ENCODE measurements around the gene PARD6B.
"Not testable (repeated sequence)": the region's sequence is repeated elsewhere in the genome, so short reads cannot be mapped to it uniquely, and the experiment has no call there.

The PARD6B gene

GRCh38 chr20:50703651-50704438, 27.5 kb upstream of the PARD6B start:
- DNase-seq: not testable (repeated sequence)

GRCh38 chr20:50704514-50704913, 26.9 kb upstream of the PARD6B start:
- no peak for DNase-seq

- DNase-seq: peak; percentile 42
Measured at GRCh38 chr20:50704971-50705370, 26.4 kb upstream of the PARD6B start.

- DNase-seq: peak; percentile 86
Measured at GRCh38 chr20:50708845-50709635, 22.3 kb upstream of the PARD6B start.

GRCh38 chr20:50709636-50709973, 21.8 kb upstream of the PARD6B start:
- no peak for DNase-seq

GRCh38 chr20:50710492-50711063, 20.8 kb upstream of the PARD6B start:
- no peak for DNase-seq

- DNase-seq: no peak
Measured at GRCh38 chr20:50711113-50711825, 20.1 kb upstream of the PARD6B start.

- DNase-seq: no peak
Measured at GRCh38 chr20:50712771-50713656, 18.4 kb upstream of the PARD6B start.

- no peak for DNase-seq
Measured at GRCh38 chr20:50713657-50714101, 17.7 kb upstream of the PARD6B start.

GRCh38 chr20:50714426-50714825, 17.0 kb upstream of the PARD6B start:
- DNase-seq: not testable (repeated sequence)

GRCh38 chr20:50715694-50716093, 15.7 kb upstream of the PARD6B start:
- DNase-seq: no peak

GRCh38 chr20:50716518-50716917, 14.9 kb upstream of the PARD6B start:
- DNase-seq: no peak

- no peak for DNase-seq
Measured at GRCh38 chr20:50717312-50717711, 14.1 kb upstream of the PARD6B start.

GRCh38 chr20:50717974-50718761, 13.2 kb upstream of the PARD6B start:
- DNase-seq: no peak

GRCh38 chr20:50719328-50719727, 12.1 kb upstream of the PARD6B start:
- no peak for DNase-seq

GRCh38 chr20:50720026-50720425, 11.4 kb upstream of the PARD6B start:
- DNase-seq: no peak

GRCh38 chr20:50720582-50720981, 10.8 kb upstream of the PARD6B start:
- no peak for DNase-seq

GRCh38 chr20:50721881-50722281, 9.5 kb upstream of the PARD6B start:
- no peak for DNase-seq

- DNase-seq: no peak
Measured at GRCh38 chr20:50722424-50723155, 8.8 kb upstream of the PARD6B start.

GRCh38 chr20:50723672-50724071, 7.7 kb upstream of the PARD6B start:
- DNase-seq: no peak
